CD4-positive, alpha-beta T cell treated with Interleukin-15 for 4 hours (primary cell): Measurements from ENCODE around the gene SAP30BP.
A peak's percentile ranks its signal among the peaks of the same experiment; 100 is the strongest.

Experiments used
- DNase-seq: peaks from one replicate; pipeline ENCODE4 v3.0.0-alpha.2; 2020; ENCODE audit warnings: low spot score

SAP30BP gene

DNA sequence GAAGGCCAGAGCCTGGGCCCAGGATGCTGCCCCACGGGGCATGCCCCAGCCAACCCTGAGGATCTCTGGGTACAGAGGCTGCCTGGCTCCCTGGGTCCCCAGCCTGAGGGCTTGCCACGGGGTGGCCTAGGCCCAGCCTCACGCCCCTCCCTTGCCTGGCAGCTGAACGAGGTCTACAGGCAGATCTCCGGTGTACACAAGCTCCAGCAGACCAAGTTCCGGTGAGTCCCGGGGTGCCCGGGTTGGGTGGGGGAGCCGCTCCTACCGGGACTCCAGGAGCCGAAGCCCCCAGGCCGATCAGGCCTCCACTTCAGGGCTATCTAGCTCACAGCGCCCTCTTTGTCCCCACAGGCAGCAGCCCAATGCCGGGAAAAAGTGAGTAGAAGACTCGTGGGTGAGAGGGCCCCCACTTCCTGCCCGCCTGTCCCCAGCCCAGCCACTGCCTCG, 73.5 kb downstream of the SAP30BP start:
- no peak for DNase-seq

DNA sequence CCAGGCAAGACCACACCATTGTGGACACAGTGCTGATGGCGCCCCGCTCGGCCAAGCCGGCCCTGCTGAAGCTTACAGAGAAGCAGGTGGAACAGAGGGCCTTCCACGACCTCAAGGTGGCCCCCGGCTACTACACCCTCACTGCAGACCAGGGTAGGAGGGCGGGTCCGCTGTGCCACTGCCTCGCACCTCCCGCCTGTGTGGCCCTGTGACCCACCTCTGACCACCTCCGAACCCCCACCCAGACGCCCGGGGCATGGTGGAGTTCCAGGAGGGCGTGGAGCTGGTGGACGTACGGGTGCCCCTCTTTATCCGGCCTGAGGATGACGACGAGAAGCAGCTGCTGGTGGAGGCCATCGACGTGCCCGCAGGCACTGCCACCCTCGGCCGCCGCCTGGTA, 75.2 kb downstream of the SAP30BP start:
- DNase-seq, result no peak

DNA sequence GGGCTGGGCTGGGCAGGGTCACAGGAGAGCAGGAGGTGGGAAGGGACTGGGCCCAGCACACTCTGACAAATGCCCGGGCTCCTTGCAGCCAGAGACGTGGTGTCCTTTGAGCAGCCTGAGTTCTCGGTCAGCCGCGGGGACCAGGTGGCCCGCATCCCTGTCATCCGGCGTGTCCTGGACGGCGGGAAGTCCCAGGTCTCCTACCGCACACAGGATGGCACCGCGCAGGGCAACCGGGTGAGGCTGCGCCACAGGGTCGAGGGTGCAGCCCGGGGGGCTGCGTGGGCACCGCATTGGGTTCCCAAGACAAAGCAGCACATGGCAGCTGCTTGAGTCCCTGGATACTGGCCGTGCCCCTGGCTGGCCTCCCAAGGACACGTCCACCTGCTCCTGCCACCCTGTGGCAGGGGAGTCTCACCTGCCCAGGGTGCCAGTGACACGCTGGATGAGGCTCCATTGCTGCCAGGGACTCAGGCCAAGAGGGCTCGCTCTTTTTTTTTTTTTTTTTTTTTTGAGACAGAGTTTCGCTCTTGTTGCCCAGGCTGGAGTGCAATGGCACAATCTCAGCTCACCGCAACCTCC, 76.6 kb downstream of the SAP30BP start:
- no peak for DNase-seq

GRCh38 chr17:75748706-75749105, 81.6 kb downstream of the SAP30BP start:
- DNase-seq, result no peak

DNA sequence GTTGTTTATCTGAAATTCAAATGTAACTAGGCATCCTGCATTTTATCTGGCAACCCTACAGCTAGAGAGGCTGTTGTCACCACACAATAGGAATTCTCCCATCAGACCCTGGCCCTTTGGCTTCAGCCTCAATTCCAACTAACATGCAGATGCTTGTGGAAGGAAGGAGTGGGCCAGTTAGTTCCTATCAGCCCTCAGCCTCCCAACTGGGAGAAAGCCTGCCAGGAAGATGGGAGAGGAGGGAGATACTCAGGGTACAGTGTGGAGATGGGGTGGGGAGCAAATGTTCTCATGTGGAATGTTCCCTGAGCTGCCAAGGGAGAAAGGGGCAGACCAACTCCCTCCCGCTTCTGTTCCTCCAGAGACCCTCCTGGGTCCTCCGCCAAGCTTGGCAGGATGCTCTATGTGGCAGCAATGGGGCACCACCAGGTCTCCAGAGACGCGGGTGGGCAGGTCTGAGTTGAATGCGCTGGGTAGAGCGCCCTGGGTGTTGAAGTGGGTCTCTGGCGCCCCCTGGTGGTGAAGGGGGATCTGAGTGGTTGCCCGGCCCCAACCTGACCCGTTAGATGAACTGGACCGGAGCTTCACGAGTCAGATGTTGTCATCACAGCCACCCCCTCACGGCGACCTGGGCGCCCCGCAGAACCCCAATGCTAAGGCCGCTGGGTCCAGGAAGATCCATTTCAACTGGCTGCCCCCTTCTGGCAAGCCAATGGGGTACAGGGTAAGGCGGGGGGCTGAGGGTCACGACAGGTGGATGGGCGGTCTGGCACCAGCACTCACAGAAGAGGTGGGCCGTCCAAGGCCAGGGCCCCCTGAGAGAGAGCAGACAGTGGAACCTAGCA, 82.6 kb downstream of the SAP30BP start:
- DNase-seq, result peak; percentile 83

GRCh38 chr17:75750661-75751423, 83.7 kb downstream of the SAP30BP start:
- DNase-seq, result no peak

DNA sequence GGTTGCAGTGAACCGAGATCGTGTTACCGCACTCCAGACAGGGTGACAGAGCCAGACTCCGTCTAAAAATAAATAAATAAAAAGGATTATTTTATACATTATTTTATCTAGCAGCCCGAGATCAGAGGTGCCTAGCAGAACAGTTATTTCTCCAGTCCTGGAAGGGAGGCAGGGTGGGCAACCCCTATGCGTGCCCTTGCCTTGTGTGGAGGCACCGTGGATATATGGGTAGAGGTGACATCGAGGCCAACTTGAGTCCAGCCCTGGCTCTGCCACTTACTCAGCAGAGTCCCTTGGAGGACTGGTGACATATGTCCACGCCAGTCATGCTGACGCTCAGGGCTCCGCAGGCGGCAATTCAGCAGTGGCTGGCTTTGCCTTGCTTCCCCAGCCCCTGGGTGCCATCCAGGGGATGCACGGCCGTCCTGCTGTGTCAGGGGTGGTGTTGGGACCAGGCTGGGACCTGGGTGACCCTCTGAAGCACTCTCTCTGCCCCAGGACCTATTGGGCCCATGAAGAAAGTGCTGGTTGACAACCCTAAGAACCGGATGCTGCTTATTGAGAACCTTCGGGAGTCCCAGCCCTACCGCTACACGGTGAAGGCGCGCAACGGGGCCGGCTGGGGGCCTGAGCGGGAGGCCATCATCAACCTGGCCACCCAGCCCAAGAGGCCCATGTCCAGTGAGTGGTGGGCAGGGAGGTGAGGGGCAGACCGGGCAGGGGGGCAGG, 84.7 kb downstream of the SAP30BP start:
- no peak for DNase-seq

DNA sequence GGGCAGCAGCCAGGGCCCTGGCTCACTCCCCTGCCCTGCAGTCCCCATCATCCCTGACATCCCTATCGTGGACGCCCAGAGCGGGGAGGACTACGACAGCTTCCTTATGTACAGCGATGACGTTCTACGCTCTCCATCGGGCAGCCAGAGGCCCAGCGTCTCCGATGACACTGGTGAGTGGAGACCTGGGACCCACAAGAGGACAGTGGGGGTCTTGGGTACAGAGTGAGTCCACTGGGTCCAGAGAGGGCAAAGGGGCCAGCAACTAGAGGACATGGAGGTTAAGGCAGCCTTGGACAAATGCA, 85.2 kb downstream of the SAP30BP start:
- no peak for DNase-seq

- DNase-seq, result no peak
Measured at GRCh38 chr17:75752802-75753513, 85.8 kb downstream of the SAP30BP start.

GRCh38 chr17:75753514-75754377, 86.6 kb downstream of the SAP30BP start:
- DNase-seq, result peak; percentile 66

DNA sequence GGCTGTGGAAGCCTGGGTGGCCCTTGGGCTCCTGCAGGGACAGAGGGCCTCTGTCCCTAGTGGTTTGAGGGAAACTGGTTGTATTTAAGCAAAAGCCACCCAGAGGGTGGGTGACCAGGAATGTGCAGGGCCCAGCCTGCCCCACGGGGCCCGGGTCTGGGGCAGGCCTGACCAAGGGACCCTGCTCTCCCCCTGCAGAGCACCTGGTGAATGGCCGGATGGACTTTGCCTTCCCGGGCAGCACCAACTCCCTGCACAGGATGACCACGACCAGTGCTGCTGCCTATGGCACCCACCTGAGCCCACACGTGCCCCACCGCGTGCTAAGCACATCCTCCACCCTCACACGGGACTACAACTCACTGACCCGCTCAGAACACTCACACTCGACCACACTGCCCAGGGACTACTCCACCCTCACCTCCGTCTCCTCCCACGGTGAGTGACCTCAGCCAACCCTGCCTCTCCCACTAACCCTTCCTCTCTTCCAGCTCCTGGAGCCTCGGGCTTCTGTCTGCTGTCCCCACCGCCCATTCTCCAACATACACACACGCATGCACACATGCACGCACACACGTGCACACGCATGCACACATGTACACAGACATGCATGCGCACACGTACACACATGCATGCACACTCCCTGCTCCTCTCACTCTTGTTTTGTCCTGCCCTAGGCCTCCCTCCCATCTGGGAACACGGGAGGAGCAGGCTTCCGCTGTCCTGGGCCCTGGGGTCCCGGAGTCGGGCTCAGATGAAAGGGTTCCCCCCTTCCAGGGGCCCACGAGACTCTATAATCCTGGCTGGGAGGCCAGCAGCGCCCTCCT, 87.5 kb downstream of the SAP30BP start:
- no peak for DNase-seq

- DNase-seq, result no peak
Measured at GRCh38 chr17:75755205-75755901, 88.2 kb downstream of the SAP30BP start.

DNA sequence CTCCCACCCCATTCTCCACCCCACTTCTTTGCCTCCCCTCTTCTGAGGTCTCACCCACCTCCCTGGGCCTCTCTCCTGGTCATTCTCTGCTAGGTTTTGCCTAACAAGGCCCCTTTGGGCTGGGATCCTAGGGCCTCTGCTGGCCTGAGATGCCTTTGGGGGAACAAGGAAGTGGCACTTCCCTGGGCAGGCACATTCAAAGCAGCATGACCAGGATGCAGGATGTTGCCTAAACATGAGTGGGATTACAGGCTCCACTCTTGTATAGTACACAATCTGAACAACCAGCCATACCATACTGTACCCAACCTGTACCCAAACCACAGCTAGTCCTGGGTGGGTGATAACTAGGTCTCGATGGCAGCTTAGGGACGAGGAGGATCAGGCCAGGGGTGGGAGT, 88.9 kb downstream of the SAP30BP start:
- no peak for DNase-seq

GRCh38 chr17:75756451-75757085, 89.4 kb downstream of the SAP30BP start:
- DNase-seq, result no peak

GRCh38 chr17:75757086-75757681, 90.0 kb downstream of the SAP30BP start:
- DNase-seq, result no peak
